Stomach (tissue), 9 donors: ENCODE data around the gene SMAD3. TPM values are rescaled to one million over a fixed set of nuclear protein-coding genes. Genes with fewer than 3 reads are reported as not detected.

Experiments
- DNase-seq, 2 donors: peaks; one replicate each; pipeline versions ENCODE4 v3.0.0 to v3.0.0-alpha.2; 2013 to 2019
- H3K27ac ChIP-seq, 5 donors: fragments of 200-600 bp in 4 of 5; sonication (generic) in 4 of 5; one replicate each; pipeline ENCODE4 v1.5.1; 2013 to 2019; ENCODE audit warnings: mild to moderate bottlenecking in 1 of 5, moderate library complexity in 1 of 5
- H3K27me3 ChIP-seq, 3 donors: fragments of 200-600 bp; sonication (generic); one replicate each; pipeline ENCODE4 v1.5.1; 2017 to 2019; ENCODE audit warnings: mixed run types in 1 of 3
- H3K36me3 ChIP-seq, 4 donors: fragments of 200-600 bp; sonication (generic); 1 replicate in 3 of 4; 2 replicates in 1 of 4; pipeline ENCODE4 v1.5.1; 2016 to 2019
- H3K4me1 ChIP-seq, 4 donors: fragments of 200-600 bp; sonication (generic); one replicate each; pipeline ENCODE4 v1.5.1; 2016 to 2019
- H3K4me3 ChIP-seq, 4 donors: fragments of 200-600 bp; sonication (generic) in 3 of 4; one replicate each; pipeline ENCODE4 v1.5.1; 2016 to 2019; ENCODE audit warnings: mild to moderate bottlenecking in 1 of 4
- H3K9me3 ChIP-seq, 4 donors: fragments of 200-600 bp; sonication (generic); one replicate each; pipeline ENCODE4 v1.5.1; 2016 to 2019
- CTCF ChIP-seq, 7 experiments: fragments of 450-650 bp in 4 of 7; fragments of 200-600 bp in 3 of 7; sonication (generic) in 3 of 7; IDR thresholded peaks; one replicate each; pipeline ENCODE4 v1.5.1; 2016 to 2019; ENCODE audit warnings: antibody characterized with exemption in 7 of 7, control low read depth in 2 of 7, mild to moderate bottlenecking in 1 of 7
- EP300 ChIP-seq: sonication (generic); formaldehyde crosslinking; IDR thresholded peaks from one replicate; pipeline ENCODE4 v1.6.1; 2017; ENCODE audit warnings: antibody characterized with exemption
- POLR2A ChIP-seq, 4 donors: fragments of 450-650 bp; IDR thresholded peaks; one replicate each; pipeline ENCODE4 v1.6.1; 2016; ENCODE audit warnings: antibody characterized with exemption in 4 of 4, control low read depth in 2 of 4, mild to moderate bottlenecking in 1 of 4, moderate library complexity in 1 of 4
- POLR2AphosphoS5 ChIP-seq, 3 donors: sonication (generic); formaldehyde crosslinking; IDR thresholded peaks; one replicate each; pipeline ENCODE4 v1.6.1; 2016; ENCODE audit warnings: antibody characterized with exemption in 3 of 3
- WGBS, 5 donors: extraction: QIAGEN DNeasy Blood & Tissue Kit in 3 of 5; methylation state at CpG; one replicate each; pipeline versions ENCODE4 v1.1.5 to v1.1.7; 2013 to 2018; 5-methylcytosine and 5-hydroxymethylcytosine counted together
- intact Hi-C: fragments of 100-400 bp; cut with DNase I; formaldehyde crosslinking; loops from one replicate; pipeline ENCODE4 v1.15.1; 2023; ENCODE audit warnings: low total_unique reads
- polyA plus RNA-seq, 3 donors: library from polyadenylated mRNA; stranded (reverse); fragments of 200-250 nt; gene quantifications; one replicate each; pipeline ENCODE4 v1.2.3, GENCODE V29; 2013
- total RNA-seq, 5 donors: library from RNA; depleted of rRNA; stranded (reverse); fragments of >200 nt; gene quantifications; one replicate each; pipeline versions ENCODE4 v1.1.0 to v1.2.3, GENCODE V29; 2014 to 2016
- donor health status: healthy with polysubstance abuse.
- donor health status: Bipolar disorder and iron deficiency.
- donor health status: healthy.

Gene SMAD3
- total and polyA plus RNA-seq, 8 donors = 6.8 to 103 (median 27.5) TPM

- TF ChIP-seq CTCF (IDR thresholded peaks at IDR 0.05) (no peak), EP300 (no peak), POLR2A (IDR thresholded peaks at IDR 0.05) (no peak), POLR2AphosphoS5 (IDR thresholded peaks at IDR 0.05) (no peak)
- Histone ChIP-seq H3K36me3 (no peaks in the 10 kb centered on the region), H3K4me3 (no peak overlapping the region), H3K4me1 (peaks cover 59 to 98% (median 90%) of the 10 kb centered on the region in 4 donors), H3K27me3 (no peaks in the 10 kb centered on the region), H3K9me3 (no peaks in the 10 kb centered on the region), H3K27ac (peak overlapping the region in 4 of 5 donors; percentile 11 to 89 (median 50))
- 91 to 96% (median 94%) methylated on average over 1 of the region's 1 CpG for WGBS, 5 donors
- intact Hi-C loops = no loop called here
- no peak for DNase-seq
Measured at GRCh38 chr15:67137319-67137718, 71.9 kb downstream of the SMAD3 start.

GRCh38 chr15:67137951-67138848 lies 72.8 kb downstream of the SMAD3 start:
- Histone ChIP-seq H3K27ac (peak overlapping the region; percentile 1 to 89 (median 67)), H3K36me3 (no peaks in the 10 kb centered on the region), H3K9me3 (no peaks in the 10 kb centered on the region), H3K4me1 (peaks cover 64 to 98% (median 90%) of the 10 kb centered on the region in 4 donors), H3K27me3 (no peaks in the 10 kb centered on the region), H3K4me3 (no peak overlapping the region)
- TF ChIP-seq POLR2A (IDR thresholded peaks at IDR 0.05) = no peak
- no peak for TF ChIP-seq EP300
- TF ChIP-seq CTCF (IDR thresholded peaks at IDR 0.05) = no peak
- TF ChIP-seq POLR2AphosphoS5 (IDR thresholded peaks at IDR 0.05) = no peak
- 51 to 76% (median 71%) methylated on average over 17 of the region's 17 CpGs for WGBS, 5 donors
- DNase-seq = no peak
- intact Hi-C loops = no loop called here

- Histone ChIP-seq H3K9me3 (no peaks in the 10 kb centered on the region), H3K36me3 (no peaks in the 10 kb centered on the region), H3K27me3 (no peaks in the 10 kb centered on the region), H3K4me1 (peaks cover 63 to 96% (median 88%) of the 10 kb centered on the region in 4 donors), H3K27ac (peak overlapping the region in 4 of 5 donors; percentile 34 to 89 (median 68)), H3K4me3 (no peak overlapping the region)
- intact Hi-C loops = no loop called here
- 59 to 75% (median 67%) methylated on average over 11 of the region's 11 CpGs for WGBS, 5 donors
- TF ChIP-seq CTCF (IDR thresholded peaks at IDR 0.05) = no peak
- TF ChIP-seq EP300 = no peak
- TF ChIP-seq POLR2AphosphoS5 (IDR thresholded peaks at IDR 0.05) = no peak
- TF ChIP-seq POLR2A (IDR thresholded peaks at IDR 0.05) = no peak
- no peak for DNase-seq
Measured at GRCh38 chr15:67138891-67139855, 73.8 kb downstream of the SMAD3 start.
